ENCODE measurements around the gene POU2AF2. TPM values are rescaled to one million over a fixed set of nuclear protein-coding genes. Genes with fewer than 3 reads are reported as not detected.

The POU2AF2 gene
- total RNA-seq, 4 donors from 2014 or later: 0.36 to 0.86 (median 0.51) TPM; not detected in 1

DNA sequence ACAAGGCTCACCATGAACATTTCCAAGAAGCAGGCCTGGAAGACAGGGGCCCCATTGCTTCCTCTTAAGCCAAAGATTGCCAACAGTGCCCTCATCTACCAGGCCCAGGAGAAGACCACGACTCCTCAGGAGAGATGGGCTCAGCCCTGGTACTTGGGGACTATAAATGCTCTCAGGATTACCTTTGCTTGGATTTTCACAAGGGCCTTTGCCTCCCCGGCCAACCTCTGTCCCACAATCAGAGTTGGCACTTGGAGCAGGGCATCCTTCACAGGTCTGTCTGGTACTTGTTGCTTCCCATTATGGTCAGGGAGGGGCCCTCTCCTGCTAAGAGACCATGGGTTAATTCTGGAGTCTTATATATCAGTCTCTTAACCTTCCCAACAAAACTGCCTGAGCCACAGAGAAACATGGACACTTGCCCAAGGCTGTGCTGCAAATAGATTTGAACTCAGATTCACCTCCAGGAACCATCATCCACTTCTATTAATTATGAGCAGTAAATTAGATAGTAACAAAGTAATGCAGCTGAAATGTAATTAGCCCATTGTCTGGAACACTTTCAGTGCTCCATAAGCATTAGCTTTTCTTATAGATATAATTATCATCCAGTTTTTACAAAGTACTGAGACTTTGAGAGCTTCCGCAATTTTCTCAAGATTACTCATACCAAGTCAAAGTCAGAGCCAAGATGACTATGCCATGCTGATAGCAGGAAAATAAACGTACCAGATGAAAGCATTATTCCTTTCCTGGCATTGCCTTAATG is 86.4 kb downstream of the POU2AF2 start:
- intact Hi-C loops (cut with DNase I; ENCODE audit: low total_unique reads) (no loop called here), in situ Hi-C loops (cut with MboI; ENCODE audit: low sequenced_read_pairs in 4 of 4) (no loop called here)
- TF ChIP-seq POLR2A (IDR thresholded peaks at IDR 0.05): no peak
- TF ChIP-seq, protein P1, sequence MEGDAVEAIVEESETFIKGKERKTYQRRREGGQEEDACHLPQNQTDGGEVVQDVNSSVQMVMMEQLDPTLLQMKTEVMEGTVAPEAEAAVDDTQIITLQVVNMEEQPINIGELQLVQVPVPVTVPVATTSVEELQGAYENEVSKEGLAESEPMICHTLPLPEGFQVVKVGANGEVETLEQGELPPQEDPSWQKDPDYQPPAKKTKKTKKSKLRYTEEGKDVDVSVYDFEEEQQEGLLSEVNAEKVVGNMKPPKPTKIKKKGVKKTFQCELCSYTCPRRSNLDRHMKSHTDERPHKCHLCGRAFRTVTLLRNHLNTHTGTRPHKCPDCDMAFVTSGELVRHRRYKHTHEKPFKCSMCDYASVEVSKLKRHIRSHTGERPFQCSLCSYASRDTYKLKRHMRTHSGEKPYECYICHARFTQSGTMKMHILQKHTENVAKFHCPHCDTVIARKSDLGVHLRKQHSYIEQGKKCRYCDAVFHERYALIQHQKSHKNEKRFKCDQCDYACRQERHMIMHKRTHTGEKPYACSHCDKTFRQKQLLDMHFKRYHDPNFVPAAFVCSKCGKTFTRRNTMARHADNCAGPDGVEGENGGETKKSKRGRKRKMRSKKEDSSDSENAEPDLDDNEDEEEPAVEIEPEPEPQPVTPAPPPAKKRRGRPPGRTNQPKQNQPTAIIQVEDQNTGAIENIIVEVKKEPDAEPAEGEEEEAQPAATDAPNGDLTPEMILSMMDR (IDR thresholded peaks at IDR 0.05 in 4 of 5, conservative IDR thresholded peaks at IDR 0.05 in 1 of 5): no peak
- ATAC-seq: no peak
- H3K27me3 ChIP-seq: no peaks in the 10 kb centered on the region
- no peaks in the 10 kb centered on the region for H3K9me3 ChIP-seq
- no peak overlapping the region for H3K4me3 ChIP-seq
- H3K27ac ChIP-seq: no peak overlapping the region
- DNase-seq: no peak
- no peaks in the 10 kb centered on the region for H3K36me3 ChIP-seq
- peaks cover 15 to 25% of the 10 kb centered on the region in 2 donors for H3K4me1 ChIP-seq

DNA sequence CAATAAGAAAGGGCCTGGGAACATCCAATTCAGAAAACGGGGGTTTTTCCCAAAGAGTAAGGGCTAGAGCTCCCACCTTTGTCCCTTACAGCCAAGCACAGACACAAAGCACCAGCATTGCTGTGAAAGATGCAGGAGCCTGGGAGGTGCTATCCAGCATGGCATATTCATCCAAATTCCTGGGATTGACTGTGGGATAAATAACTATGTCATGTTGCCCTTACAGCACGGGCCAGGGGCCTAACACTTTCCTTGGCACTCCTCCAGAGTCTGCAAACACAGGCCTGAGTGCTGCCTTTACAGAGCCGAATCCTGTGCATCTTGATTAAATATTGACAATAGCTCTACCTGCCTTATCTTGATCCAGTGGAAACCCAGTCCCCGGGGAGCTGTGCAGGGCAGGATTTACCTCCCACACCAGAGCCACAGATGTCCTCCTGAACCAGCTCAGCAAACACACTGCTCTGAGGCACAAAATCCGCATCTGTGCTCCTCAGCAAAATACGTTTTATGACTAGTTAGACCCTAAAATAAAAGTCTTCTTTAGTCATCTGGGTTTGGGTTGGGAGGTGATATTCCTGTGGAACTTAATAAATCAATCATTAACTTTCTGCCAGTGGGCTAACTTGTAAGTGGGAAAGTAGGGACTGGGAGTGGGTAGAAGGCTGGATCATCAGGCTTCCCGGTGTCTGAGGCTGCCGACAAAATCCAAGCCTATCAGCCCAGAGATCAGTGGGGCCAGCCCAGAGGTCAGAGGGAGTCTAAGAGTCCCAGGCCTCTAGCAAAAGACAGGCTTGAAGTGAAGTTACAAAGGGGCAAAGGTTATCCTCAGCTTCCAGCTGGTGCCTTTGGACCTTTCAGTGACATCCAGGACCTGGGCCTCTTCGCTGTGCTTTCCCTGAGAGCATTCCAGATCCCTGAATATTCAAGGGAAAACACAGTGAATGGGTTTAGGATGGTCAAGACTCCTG is 89.3 kb downstream of the POU2AF2 start:
- in situ Hi-C loops (cut with MboI; ENCODE audit: low sequenced_read_pairs in 4 of 4) (no loop called here), intact Hi-C loops (cut with DNase I; ENCODE audit: low total_unique reads) (no loop called here)
- DNase-seq (no peak), ATAC-seq (no peak)
- Histone ChIP-seq H3K27me3 (no peaks in the 10 kb centered on the region), H3K4me1 (peaks cover 2 to 13% of the 10 kb centered on the region in 2 donors), H3K36me3 (no peaks in the 10 kb centered on the region), H3K9me3 (no peaks in the 10 kb centered on the region), H3K4me3 (no peak overlapping the region), H3K27ac (no peak overlapping the region)
- TF ChIP-seq, protein P1 (IDR thresholded peaks at IDR 0.05 in 4 of 5, conservative IDR thresholded peaks at IDR 0.05 in 1 of 5): no peak
- no peak for TF ChIP-seq POLR2A (IDR thresholded peaks at IDR 0.05)

DNA sequence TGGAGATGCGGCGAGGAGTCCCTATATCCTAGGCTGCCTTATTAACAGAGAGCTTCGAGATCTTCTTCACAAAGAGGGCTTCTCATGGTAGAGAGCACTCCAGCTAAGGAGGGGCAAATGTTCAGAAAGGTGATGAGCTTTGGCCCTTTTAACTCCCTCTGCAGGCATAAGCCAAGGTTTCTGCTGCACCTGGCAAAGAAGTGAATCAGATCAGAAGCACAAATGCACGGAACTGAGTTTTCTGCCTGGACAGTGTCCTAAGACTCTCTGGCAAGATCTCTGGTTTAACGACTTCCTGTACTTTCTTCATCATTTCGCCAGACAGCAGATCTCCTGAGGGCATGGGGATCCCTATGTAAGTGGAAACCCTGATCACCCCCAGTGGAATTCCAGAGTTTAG is 90.0 kb downstream of the POU2AF2 start:
- Histone ChIP-seq H3K27me3 (no peaks in the 10 kb centered on the region), H3K4me1 (peaks cover 0 to 13% of the 10 kb centered on the region in 2 donors), H3K4me3 (no peak overlapping the region), H3K36me3 (no peaks in the 10 kb centered on the region), H3K27ac (no peak overlapping the region), H3K9me3 (peaks cover 0 to 2% (median 0%) of the 10 kb centered on the region in 3 donors)
- no peak for ATAC-seq
- intact Hi-C loops (cut with DNase I; ENCODE audit: low total_unique reads): no loop called here
- DNase-seq: no peak
- TF ChIP-seq, protein P1 (IDR thresholded peaks at IDR 0.05 in 4 of 5, conservative IDR thresholded peaks at IDR 0.05 in 1 of 5): no peak
- TF ChIP-seq POLR2A (IDR thresholded peaks at IDR 0.05): no peak
- in situ Hi-C loops (cut with MboI; ENCODE audit: low sequenced_read_pairs in 4 of 4): no loop called here

Other genes starting within 250 kb of the POU2AF2 start
- under 1 TPM in 3 of 4 donors, not detected in 1; 0.22 to 0.58 (median 0.46) TPM for gene POU2AF3, start 52.8 kb downstream of the POU2AF2 start, total RNA-seq
- under 1 TPM in 2 of 4 donors, not detected in 2; 0.29 to 0.78 TPM for gene POU2AF1, start 133.6 kb downstream of the POU2AF2 start, total RNA-seq

Data from gastrocnemius medialis (tissue), 4 donors.